ENCODE measurements around the gene SPACA4.
A peak's percentile ranks its signal among the peaks of the same experiment; 100 is the strongest.

Gene SPACA4

GRCh38 chr19:48596679-48597465 is 9.7 kb upstream of the SPACA4 start:
- peak; percentile 32 for ATAC-seq

GRCh38 chr19:48598996-48599700 is 7.4 kb upstream of the SPACA4 start:
- DNase-seq (no peak), ATAC-seq (no peak)

More at GRCh38 chr19:48596679-48597465, 9.7 kb upstream of the SPACA4 start:
- peak; percentile 21 for DNase-seq

DNA sequence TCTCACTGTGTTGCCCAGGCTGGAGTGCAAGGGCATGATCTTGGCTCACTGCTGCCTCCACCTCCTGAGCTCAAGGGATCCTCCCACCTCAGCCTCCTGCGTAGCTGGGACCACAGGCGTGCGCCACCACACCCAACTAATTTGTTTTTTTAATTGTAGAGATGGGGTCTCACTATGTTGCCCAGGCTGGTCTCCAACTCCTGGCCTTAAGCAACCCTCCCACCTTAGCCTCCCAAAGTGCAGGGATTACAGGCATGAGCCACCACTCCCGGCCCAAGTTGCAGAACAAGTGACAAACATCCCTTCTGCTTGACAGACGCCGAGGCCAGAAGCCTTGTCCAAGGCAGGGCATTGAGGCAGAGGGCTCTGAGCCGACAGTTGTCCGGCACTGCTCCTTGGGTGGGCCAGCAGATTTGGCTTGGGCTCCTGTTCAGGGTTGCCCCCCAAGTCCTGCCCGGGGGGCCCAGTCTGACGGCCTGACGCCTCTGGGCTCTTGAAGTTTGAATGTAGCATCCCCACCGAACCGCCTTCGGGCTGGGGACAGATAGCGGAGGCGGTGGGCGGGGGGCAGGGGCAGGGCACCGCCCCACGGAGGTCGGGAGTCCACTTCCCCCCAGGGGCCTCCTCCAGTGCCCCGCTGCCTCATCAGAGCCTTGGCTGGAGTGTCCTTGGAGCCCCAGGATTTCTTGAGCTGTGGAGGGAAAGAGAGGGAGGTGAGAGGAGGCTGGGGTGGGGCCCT is 5.7 kb upstream of the SPACA4 start:
- no peak for ATAC-seq
- no peak for DNase-seq

DNA sequence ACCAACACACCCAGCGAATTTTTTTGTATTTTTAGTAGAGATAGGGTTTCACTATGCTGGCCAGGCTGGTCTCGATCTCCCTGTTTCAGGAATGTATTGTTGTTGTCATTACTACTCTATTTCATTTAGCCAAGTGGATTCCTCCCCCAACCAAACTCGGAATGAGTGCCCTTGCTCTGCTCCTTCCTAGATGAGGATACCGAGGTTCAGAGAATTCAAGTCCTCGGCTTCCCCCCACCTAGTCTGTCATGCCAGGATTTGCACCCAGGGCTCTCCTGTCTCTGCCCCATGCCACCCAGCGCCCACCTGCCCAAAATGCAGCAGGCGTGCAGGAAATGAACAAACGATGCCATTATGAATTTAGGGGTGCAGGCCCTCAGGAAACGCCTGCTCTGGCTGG is 3.5 kb upstream of the SPACA4 start:
- no peak for ATAC-seq
- DNase-seq = no peak

GRCh38 chr19:48603449-48603848 is 3.1 kb upstream of the SPACA4 start:
- ATAC-seq (no peak), DNase-seq (no peak)

DNA sequence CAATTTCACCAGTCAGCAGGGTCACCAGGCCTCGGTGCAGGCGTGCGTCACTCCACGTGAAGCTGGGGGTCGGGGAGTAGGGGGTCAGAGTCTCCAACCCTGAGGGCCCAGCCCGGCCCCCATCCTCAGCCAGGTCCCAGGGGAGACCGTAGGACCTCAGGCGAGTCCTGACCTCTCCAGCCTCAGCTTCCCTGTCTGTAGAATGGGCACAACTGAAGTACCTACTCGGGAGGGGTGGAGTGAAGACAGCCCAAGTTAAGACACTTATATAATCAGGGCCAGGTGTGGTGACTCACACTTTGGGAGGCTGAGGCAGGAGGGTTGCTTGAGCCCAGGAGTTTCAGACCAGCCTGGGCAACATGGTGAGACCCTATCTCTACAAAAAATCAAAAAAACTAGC is 2.7 kb upstream of the SPACA4 start:
- no peak for ATAC-seq
- DNase-seq = no peak

- DNase-seq = no peak
- ATAC-seq = no peak
These were observed 815 bp downstream of the SPACA4 start for GRCh38 chr19:48607359-48607755.

- peak; percentile 51 for ATAC-seq
- DNase-seq = peak; percentile 55
These were observed 2.3 kb downstream of the SPACA4 start for GRCh38 chr19:48608798-48609263.

GRCh38 chr19:48609571-48610108 is 3.1 kb downstream of the SPACA4 start:
- DNase-seq = no peak
- ATAC-seq = no peak

GRCh38 chr19:48611872-48612271 is 5.3 kb downstream of the SPACA4 start:
- ATAC-seq (no peak), DNase-seq (no peak)

- no peak for ATAC-seq
- peak; percentile 26 for DNase-seq
These were observed 6.7 kb downstream of the SPACA4 start for GRCh38 chr19:48613024-48613851.

DNA sequence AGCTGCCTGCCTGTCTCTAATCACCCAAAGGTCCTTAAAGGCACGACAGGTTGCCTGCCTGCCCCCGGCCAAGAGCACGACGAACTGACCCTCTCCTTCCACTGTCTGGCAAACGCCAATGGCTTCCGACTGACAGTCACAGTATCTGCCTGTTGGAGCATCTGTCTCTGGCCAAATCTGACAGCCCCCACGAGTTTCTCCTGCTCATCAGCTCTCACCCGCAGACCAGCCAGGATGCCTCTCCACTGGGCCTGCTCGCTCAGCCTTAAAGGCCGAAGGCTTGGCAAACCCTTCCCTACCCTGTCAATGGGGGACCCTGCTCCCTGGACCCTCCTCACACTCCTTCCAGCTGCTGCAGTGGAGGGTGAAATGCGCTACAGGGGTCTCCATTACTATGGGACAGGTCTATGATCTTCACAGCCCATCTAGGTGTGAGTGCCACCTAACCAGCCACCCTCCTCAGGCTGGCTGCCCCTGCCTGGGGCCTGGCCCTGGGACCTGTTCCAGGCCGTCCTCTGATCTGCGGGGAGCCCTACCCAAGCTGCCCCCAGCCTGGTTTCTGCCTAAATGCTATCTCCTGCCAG is 7.4 kb downstream of the SPACA4 start:
- peak; percentile 41 for DNase-seq
- ATAC-seq = peak; percentile 11

DNA sequence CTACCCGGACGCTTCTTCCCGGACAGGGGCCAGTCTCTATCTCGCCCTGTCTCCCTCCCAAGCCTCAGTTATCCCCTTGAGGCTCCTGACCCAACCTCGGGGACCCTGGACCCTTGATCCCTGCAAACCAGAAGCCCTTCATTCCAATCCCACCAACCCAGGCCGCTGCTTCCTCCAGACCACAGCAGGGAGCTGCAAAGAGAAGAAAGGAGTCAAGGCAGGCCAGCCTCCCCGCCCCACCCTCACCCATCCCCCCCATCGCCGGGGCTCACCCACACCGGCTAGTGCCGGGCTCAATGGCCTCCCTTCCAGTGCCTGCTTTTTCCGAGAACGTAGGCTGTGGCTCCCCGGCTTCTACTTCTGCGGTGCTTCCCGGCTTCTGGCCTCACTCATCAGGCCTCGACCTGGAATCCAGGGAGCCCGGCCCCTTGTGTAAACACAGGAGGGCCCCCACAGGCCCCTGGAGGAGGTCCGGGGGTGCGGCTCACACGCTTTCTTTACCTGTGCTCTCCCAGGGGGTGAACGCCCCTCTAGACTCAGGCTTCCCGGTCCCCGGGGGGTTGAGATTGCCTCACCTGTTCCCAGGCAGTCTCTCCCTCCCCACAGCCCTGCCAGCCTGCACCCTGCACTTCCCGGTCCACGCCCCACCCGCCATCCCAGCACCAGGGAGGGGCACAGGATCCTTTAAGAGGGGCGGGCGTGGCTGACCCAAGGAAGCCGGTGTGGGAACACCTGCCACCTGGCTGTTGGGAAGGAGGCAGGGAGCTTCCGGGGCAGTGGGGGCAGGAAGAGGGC is 8.1 kb downstream of the SPACA4 start, which contains the start of gene FAM83E:
FAM83E (minus strand) TSS at position 641 of the 795 bp plus-strand sequence. CDS start 1,704 bp downstream, outside the sequence.
- ATAC-seq (no peak), DNase-seq (peak; percentile 44)

DNA sequence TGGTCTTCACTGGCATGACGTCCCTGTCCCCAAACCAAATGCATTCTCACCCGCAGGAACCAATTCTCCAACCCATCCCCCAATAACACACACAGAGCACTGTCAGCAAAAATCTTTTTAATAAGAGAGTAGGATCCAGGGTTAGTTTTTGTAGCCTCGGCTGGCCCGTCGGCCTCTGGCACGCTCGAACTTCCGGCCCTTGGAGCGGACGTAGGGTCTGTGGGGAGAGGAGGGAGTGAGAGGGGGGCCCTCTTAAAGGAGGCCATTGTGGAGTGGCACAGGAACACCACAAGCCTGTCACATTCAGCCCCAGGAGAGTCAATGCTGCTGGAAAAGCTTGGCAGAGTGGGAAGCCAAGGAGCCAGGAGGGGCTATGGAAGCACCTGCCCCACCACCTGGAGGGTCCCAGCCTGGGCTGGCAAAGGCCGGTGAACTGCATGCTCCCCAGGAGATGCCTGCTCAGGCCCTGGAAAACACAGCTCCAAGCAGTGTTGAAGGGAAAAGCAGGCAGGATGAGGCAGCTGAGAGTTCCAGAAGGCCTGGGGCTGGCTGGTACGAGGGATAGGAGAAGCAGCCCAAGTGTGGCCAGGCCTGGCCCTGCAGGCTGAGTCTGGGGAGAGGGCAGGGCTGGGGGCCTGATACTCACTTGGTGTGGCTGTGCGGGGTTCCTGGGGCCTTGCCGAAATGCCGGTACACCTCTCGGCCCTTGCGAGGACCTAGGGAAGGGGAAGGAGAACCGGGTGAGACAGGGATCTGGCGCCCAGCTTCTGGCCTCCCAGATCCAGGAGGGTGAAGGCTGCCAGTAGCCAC is 8.9 kb downstream of the SPACA4 start:
- ATAC-seq (no peak), DNase-seq (no peak)

- ATAC-seq (no peak), DNase-seq (no peak)
These were observed 9.5 kb downstream of the SPACA4 start for GRCh38 chr19:48616041-48616436.

DNA sequence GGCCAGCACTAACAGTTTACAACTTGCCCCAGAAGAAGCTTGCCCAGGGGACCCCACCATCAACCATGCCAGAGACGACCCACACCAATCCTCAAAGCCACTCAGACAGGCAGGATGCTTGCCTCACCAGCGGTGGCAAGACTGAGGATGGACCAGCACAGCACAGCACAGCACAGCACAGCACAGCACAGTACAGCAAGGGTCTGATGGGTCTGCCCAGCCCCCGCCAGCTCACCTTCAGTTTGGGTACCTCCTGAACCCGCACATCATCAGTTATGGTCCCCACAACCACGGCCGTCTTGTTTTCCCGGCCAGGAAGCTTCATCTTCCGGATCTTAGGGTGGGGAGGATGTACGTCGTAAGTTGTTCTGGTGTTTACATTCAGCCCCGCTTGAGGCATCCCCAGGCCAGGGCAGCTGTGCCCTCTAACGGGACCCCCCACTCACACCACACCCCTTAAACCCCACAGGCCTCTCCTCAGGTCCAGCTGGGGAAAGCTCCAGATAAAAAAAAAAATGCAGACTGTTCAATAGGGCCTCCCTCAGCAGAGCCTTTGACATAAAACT is 10.0 kb downstream of the SPACA4 start:
- DNase-seq (no peak), ATAC-seq (no peak)

GRCh38 chr19:48617146-48617937 is 10.8 kb downstream of the SPACA4 start:
- DNase-seq = no peak
- ATAC-seq = no peak

GRCh38 chr19:48618278-48618915 is 11.9 kb downstream of the SPACA4 start:
- ATAC-seq = no peak
- no peak for DNase-seq

All from stimulated activated naive CD8-positive, alpha-beta T cell treated with anti-CD3 and anti-CD28 coated beads, Interleukin-15, Interleukin-2, amounts not matched to agents 100 U/mL and 50 U/mL, for 24 hours (primary cell).